ENCODE measurements around the gene ADNP2.

ADNP2 gene

DNA sequence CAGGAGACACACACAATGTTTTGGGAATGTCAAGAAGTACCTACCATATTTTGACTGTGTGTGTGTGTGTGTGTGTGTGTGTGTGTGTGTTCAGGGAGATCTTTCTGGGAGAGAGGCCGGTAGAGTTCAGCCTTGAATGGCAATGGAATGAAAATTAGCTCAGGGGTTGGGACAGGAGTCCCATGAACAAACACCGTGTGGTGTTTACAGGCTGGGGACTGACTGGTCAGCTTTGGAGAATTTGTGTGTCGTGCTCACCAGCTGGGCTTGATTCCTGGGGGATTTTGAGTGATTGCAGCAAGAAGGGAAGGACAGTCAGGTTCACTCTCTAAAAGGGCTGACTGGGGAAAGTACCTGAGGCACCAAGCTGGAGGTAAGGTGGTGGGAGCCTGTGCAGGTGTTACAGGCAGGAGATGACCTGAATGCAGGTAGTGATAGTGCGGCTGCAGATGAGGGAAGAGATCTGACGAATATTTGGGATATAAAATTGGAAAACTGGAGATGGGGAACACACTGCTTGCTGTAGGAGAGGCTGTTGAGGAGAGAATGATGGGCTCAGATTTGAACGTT, 2.5 kb upstream of the ADNP2 start:
- no peak for DNase-seq (ENCODE audit: low read depth in 1 of 2, low spot score in 1 of 2)

DNA sequence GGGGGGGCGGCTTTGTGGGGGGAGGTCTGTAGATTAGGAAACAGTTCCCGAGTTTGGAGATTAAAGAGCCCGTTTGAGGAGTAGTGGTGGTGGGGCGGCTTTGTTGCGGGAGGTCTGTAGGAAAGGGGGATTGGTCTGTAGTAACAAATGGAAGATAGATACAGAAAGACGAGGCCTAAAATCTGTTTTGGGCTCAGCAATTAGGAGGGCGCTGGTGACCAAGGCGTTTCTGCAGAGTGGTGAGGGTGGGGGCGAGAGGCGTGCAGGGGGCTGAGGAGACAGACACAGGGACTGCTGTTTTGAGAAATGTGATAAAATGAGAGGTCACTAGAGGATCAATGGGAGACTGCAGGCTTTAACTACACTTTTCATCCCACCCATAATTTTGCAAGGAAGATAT, 1.6 kb upstream of the ADNP2 start:
- DNase-seq (ENCODE audit: low read depth in 1 of 2, low spot score in 1 of 2): no peak

DNA sequence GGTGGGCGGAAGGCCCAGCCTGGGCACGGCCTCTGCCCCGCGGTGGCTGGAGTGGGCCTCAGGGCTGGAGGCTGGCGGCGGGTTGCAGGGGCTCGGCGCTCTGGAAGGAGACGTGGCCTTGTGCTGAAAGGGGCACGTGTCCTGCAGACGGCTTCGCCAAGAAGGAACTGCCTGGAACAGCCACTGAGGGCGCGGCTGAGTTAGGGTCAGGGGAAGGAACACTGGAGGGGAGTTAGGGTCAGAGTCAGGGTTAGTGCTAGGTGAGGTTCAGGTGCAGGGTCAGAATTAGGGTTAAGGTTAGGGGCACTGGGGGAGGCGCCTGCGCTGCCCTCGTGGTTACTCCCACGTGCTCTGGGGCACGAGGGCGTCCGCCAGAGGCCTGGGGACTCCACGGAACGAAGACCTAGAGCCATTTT, 933 bp upstream of the ADNP2 start:
- DNase-seq (ENCODE audit: low read depth in 1 of 2, low spot score in 1 of 2): no peak

DNA sequence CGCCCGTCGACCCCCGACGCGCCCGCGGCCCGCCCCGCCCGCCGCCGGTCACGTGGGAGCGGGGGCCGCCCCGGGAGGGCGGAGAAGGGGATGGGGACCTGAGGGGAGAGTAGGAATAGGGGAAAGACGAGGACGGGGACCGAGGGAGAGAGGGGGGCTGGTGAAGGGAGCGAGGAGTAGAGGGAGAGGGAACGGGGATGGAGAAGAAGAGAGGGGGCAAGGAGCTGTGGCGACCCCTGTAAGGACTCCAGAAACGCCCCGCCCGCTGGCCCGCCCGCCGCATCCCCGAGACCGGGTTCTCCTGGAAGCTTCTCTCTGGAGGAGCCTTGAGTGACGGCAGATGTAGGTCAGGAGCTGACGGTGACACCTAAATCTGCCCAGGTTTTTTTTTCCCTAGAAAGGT, 615 bp downstream of the ADNP2 start:
- DNase-seq (ENCODE audit: low read depth in 1 of 2, low spot score in 1 of 2): no peak

DNA sequence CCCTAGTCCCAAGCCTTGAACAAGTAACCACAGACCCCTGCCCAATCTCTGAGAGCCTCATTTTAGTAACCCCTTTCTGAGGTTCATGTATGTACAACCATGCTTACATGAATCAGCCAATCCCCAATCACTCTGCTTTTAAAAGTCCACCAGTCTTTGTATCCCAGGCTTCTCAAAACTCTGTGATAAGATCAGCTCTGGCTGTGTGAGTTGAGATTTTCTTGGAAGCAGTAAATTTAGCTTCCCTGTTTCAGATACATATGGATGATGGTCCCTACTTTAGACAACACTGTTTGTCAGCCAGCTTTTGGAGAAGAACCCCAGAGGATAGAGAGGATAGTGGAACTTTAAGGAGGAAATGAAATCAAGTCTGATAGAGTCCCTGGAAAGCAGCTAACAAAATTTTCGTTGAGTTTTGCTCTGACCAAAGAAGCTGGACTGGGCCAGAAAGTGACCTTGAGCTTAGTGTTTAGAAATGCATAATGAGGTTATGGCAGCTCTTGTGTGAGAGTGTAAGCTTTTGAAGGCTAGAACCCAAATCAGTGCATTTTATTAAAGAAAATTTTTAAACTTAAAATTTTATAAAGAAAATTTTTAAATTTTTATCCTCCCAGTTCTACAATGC, 3.7 kb downstream of the ADNP2 start:
- no peak for DNase-seq (ENCODE audit: low read depth in 1 of 2, low spot score in 1 of 2)

DNA sequence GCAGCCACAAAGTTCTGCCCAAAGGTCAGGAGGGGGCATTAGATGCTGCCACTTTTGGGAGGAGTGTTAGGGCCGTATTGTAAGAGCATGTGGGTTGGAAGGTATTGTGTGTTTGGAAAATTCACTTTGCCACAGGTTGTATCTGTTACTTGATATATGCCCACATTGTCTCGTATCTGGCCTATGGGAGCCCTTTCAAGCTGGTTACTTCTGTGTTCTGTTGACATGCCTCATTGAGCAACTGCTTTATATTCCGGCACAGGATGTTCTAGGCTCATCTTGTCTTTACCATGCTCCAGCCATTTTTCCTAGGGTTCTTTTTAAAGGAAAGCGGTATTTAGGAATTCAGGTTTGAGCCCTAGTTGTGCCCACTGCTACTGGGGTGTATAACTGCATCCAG, 6.0 kb downstream of the ADNP2 start:
- DNase-seq (ENCODE audit: low read depth in 1 of 2, low spot score in 1 of 2): no peak

DNA sequence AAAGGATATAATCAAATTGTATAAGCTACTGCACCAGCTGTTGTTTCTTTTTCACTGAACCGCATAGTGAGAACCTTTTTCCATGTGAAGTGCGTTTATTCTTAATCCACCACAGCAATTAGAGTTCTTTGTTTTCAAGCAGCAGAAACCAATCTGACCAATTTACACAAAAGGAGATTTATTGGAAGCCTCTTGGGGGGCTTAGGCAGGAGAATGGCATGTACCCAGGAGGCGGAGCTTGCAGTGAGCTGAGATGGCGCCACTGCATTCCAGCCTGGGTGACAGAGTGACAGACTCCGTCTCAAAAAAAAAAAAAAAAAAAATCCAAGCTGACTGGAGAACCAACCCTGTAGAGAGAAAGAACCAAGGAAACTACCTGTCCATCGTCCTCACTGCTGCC, 10.0 kb downstream of the ADNP2 start:
- no peak for DNase-seq (ENCODE audit: low read depth in 1 of 2, low spot score in 1 of 2)

DNA sequence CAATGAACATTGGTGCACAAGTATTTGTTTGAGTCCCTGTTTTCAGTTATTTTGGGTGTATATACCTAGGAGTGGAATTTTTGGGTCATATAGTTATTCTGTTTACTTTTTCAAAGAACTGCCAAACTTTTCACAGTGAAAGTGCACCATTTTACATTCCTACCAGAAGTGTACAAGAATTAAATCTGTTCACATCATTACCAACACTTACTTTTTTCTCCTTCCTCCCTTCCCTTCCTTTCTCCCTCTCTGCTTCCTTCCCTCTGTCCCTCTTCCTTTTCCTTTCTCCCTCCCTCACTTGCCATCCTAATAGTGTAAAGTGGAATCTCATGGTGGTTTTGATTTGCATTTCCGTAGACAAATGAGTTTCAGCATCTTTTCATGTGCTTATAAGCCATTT, 11.9 kb downstream of the ADNP2 start:
- DNase-seq (ENCODE audit: low read depth in 1 of 2, low spot score in 1 of 2): no peak

DNA sequence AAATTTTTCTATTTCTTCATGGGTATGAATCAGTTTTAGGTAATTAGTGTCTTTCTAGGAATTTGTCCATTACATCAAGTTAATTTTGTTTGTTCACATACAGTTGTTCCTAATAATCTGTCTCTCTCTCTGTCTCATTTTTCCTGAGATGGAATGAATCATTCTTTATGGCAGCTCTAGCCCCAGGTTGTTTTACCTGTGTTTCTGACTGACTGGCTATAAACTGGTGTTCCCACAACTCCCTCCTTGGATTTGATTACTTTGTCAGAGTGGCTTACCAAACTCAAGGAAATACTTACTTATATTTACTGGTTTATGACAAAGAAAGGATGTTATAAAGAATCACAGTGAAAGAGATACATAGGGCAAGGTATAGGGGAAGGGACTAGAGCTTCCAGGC, 15.1 kb downstream of the ADNP2 start:
- no peak for DNase-seq (ENCODE audit: low read depth in 1 of 2, low spot score in 1 of 2)

DNA sequence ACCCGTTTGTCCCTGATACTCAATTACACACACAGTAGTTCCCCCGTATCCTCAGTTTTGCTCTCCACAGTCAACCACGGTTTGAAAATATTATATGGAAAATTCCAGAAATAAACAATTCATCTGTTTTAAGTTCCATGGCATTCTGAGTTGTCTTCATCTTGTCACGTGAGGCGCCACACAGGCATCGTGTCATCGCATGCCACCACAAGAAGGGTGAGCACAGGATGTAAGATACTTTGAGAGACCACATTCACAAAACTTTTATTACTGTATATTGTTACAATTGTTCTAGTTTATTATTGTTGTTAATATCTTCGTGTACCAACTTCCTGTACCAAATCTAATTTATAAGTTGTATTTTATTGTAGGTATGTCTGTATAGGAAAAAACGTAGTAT, 17.7 kb downstream of the ADNP2 start:
- DNase-seq (ENCODE audit: low read depth in 1 of 2, low spot score in 1 of 2): no peak

DNA sequence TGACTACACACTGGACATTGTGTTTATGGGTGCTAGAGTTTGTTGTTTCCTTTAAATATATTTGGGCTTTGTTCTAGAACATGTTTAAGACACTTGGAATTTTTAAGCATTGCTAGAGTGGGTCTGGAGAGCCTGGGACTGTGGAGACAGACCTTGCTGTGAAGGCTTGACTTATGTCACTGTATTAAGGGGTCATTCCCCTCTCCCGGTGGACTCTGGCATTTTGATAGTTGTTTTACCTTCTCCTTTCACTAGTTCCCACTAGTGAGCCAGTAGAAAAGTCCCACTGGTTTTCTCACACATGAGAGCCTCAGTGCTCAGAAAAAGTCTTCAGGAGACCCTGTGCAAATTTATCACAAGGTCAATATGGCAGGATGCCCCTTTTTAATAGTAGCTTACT, 18.6 kb downstream of the ADNP2 start:
- no peak for DNase-seq (ENCODE audit: low read depth in 1 of 2, low spot score in 1 of 2)

DNA sequence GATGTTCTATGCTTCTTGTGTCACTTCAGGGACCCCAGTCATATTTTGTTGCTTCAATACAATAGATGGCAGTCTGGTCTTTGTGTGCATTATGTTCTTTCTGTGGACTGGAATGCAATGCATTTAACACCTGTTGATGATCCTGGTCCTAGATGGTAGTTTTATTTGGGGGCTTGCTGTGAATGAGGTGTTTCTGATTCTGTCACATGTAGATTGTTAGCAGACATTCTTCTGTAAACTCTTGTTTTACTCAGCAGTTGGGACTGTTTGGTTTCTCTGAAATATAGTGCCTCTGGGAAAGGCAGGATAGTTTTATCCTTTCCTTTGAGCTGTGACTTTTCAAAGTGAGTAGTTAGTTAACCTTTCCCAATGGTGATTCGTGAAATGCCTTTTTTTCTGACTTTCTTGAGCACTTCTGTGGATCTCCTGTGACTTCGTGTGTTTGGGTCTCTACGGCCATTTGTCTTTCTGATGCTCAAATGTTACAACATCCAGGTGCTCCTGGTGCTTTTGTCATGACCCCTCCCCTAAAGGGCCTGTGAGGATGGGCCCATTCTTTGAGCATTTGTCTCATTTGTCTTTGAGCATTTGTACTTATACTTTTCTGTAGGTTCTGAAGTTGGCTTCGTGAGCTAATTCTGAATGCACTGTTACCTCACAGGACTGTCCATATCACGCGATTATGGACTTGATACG, 20.8 kb downstream of the ADNP2 start:
- DNase-seq (ENCODE audit: low read depth in 1 of 2, low spot score in 1 of 2): no peak

DNA sequence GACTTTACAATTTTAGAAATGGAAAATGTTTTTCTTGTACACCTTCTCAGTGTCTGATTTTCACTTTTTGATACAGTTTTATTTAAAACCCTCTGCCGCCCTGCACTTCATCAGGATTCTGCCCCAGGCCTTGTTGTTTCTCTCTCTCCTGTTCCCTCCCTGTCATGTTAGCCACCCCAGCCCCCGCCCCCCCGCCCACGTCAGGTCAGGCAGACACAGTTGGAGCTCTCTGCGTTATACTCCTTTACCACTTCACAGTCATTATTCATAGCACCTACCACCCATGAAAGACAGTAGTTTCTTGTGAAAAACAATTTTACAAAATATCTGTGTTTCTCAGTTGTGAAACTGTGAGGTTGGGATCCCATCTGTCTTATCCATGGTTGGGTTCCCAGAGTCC, 21.5 kb downstream of the ADNP2 start:
- no peak for DNase-seq (ENCODE audit: low read depth in 1 of 2, low spot score in 1 of 2)

DNA sequence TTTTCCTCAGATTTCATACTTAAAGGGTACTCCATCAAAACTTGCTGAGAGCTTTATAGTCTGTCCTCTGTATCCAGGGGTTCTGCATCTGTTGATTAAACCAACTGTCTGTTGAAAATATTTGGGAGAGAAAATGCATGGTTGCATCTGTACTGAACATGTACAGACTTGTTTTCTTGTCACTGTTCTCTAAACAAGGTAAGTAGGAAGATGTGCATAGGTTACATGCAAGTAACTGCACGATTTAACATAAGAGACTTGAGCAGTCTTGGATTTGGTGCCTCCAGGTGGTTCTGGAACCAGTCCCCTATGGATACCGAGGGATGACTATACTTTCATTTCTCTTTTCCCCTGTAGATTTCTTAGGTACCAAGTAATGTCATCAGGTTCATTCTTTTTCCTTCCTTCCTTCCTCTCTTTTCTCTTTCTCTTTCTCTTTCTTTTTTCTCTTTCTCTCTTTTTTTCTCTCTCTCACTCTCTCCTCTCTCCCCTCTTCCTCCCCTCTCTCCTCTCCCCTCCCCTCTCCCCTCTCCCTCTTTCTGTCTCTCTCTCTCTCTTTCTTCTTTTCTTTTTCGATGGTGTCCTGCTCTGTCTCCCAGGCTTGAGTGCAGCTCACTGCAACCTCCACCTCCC, 23.2 kb downstream of the ADNP2 start:
- DNase-seq (ENCODE audit: low read depth in 1 of 2, low spot score in 1 of 2): no peak

DNA sequence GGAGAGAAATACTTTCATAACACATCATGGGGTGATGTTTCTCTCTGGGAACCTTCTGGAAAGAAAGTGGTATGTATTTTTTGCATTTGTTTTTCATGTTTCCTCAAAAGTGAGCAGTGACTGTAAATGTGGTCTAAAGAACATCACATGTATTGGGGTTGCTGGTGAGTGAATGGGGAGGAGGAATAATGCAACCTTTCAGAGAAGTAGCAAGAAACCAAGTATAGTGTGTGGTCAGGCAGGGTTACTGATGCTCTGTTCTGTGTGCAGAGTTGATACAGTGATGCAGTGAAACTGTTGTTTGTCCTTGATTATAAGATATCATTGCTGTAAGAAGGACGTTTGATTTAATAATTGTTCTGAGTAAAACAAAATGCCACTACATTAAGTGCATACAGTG, 24.1 kb downstream of the ADNP2 start:
- no peak for DNase-seq (ENCODE audit: low read depth in 1 of 2, low spot score in 1 of 2)

DNA sequence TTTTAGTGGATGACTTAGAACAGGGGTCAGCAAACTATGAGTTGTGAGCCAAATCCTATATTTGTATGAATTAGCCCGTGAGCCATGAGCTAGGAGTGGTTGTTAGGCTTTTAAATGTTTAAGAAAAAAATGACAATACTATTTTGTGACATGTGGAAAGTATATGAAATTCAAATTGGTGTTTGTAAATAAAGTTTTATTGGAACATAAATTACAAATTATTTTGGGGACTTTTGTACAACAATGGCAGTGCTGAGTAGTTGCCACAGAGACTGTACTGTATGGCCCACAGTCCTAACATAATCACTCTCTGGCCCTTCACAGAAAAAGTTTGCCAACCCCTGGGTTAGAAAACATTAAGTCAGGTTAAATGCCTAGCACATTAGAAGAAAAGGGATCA, 26.1 kb downstream of the ADNP2 start:
- no peak for DNase-seq (ENCODE audit: low read depth in 1 of 2, low spot score in 1 of 2)

DNA sequence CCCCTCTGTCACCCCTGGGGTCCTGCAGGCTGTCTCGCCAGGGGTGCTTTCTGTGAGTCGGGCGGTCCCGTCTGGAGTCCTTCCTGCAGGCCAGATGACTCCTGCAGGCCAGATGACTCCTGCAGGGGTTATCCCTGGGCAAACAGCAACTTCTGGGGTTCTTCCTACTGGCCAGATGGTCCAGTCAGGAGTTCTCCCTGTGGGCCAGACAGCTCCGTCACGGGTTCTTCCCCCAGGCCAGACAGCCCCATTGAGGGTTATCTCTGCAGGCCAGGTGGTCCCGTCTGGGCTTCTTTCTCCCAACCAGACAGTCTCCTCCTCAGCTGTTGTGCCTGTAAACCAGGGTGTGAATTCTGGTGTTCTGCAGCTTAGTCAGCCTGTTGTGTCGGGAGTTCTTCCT, 27.6 kb downstream of the ADNP2 start:
- DNase-seq (ENCODE audit: low read depth in 1 of 2, low spot score in 1 of 2): no peak

DNA sequence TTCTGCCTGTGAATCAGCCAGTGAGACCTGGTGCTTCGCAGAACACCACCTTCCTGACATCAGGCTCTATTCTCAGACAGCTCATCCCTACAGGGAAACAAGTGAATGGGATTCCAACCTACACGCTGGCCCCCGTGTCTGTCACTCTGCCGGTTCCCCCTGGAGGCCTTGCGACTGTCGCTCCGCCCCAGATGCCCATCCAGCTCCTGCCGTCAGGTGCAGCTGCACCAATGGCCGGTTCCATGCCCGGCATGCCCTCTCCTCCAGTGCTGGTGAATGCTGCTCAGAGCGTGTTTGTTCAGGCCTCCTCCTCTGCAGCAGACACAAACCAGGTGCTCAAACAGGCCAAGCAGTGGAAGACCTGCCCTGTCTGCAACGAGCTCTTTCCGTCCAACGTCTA, 28.1 kb downstream of the ADNP2 start:
- DNase-seq (ENCODE audit: low read depth in 1 of 2, low spot score in 1 of 2): no peak

DNA sequence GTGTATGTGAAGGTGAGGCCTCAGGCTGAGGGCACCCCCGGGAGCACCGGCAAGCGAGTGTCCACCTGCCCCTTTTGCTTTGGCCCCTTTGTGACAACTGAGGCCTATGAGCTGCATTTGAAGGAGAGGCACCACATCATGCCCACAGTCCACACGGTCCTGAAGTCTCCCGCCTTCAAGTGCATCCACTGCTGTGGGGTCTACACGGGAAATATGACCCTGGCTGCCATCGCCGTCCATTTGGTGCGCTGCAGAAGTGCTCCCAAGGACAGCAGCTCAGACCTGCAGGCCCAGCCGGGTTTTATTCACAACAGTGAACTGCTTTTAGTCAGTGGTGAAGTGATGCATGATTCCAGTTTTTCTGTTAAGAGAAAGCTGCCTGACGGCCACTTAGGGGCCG, 28.9 kb downstream of the ADNP2 start:
- DNase-seq (ENCODE audit: low read depth in 1 of 2, low spot score in 1 of 2): no peak

DNA sequence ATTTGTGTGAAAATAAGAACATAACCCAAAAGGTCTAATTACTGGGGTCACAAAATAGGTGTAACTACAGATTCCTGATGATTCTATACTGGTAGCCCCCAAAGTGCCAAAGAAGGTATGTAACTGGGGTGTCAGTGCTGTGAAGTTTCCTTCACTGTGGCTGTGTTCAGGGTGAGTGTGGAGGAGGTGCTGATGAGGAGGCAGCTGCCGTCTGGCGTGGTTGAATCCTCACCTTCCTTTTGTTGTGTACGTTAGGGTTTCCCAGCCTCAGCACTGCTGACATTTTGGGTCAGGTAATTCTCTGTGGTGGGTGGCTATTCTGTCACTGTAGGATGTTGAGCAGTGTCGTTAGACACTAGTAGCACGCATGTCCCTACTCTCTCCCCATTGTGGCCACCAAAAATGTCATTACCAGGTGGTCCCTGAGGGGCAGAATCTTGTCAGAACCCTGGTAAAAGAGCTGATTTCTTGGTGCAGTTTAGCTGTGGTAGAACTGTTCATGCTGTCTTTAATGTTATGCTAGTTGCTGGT, 31.5 kb downstream of the ADNP2 start:
- no peak for DNase-seq (ENCODE audit: low read depth in 1 of 2, low spot score in 1 of 2)

DNA sequence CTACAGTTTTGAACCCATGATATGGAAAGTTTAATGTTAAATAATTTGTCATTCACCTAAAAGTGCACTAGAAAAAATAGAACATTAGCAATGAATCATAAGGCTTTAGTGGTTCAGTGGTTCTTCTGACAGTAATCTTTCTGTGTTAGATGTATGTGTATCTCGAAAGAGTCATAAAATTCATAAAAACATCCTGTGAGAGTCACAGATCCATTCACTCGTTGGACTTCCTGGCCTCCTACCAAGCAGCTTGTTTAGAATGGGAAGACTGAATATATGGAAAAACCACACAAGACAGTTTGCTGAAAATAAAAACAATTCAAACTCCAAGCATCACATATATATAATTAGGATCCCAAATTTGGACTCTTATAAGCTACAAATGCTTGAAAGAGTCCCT, 34.8 kb downstream of the ADNP2 start:
- no peak for DNase-seq (ENCODE audit: low read depth in 1 of 2, low spot score in 1 of 2)

DNA sequence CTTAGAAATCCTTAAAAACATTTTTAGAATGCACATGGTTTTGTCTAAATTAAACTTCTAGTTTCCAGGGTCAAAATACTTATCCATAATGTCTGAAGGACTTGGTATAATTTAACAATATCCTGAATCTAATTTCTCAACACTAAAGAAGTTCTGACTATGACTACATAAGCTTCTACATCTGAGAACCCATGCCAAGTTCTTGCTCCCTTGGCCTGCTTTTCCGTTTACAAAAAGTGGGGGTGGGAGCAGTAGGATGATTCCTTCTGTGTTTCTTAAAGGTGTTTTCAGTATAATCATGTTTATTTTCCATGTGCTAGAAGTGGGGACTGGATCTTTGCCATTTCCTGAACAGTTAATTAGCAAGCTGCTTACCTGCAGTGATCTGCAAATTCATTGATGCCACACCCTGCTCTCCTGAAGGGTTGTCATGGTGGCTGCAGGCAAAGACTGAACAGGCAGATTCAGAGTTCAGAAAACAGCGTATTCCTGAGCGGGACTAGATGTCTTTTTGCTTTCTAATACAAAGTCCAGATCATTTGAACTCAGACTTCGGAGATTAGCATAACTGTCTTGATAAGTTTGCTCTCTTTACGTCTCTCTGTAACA, 36.2 kb downstream of the ADNP2 start:
- no peak for DNase-seq (ENCODE audit: low read depth in 1 of 2, low spot score in 1 of 2)

Measured in activated T-helper 1 cell treated with anti-CD3 and anti-CD28 coated beads, Interleukin-2, amount 50 U/mL, for 16 hours (primary cell).